Smooth muscle cell (in vitro differentiated cells): ENCODE measurements around the gene FASTK. TPM values are rescaled to one million over a fixed set of nuclear protein-coding genes. Genes with fewer than 3 reads are reported as not detected.

Experiments used
- DNase-seq: peaks from one replicate; lab custom pipeline; 2025; ENCODE audit not compliant: unreplicated experiment; lab: John Stamatoyannopoulos, UW
- H2AFZ ChIP-seq: fragments of 200-600 bp; sonication (generic); 2 replicates; pipeline ENCODE4 v1.6.0; 2016; ENCODE audit warnings: antibody characterized with exemption, low read depth, mild to moderate bottlenecking
- H3F3A ChIP-seq: fragments of 200-600 bp; sonication (generic); 2 replicates; pipeline ENCODE4 v1.6.0; 2017; ENCODE audit warnings: antibody characterized with exemption, low read depth
- H3K27ac ChIP-seq: fragments of 200-600 bp; sonication (generic); 2 replicates; pipeline ENCODE4 v1.5.1; 2016; ENCODE audit warnings: low read depth, mild to moderate bottlenecking
- H3K27me3 ChIP-seq: fragments of 200-600 bp; sonication (generic); 2 replicates; pipeline ENCODE4 v1.6.1; 2016; ENCODE audit warnings: low read depth, mild to moderate bottlenecking
- H3K36me3 ChIP-seq: fragments of 200-600 bp; sonication (generic); 2 replicates; pipeline ENCODE4 v1.5.1; 2016; ENCODE audit warnings: low read depth
- H3K4me1 ChIP-seq: fragments of 200-600 bp; sonication (generic); 2 replicates; pipeline ENCODE4 v1.5.1; 2016; ENCODE audit warnings: low read depth
- H3K4me2 ChIP-seq: fragments of 200-600 bp; sonication (generic); 2 replicates; pipeline ENCODE4 v1.6.0; 2016; ENCODE audit warnings: mild to moderate bottlenecking
- H3K4me3 ChIP-seq: fragments of 200-600 bp; sonication (generic); 2 replicates; pipeline ENCODE4 v1.5.1; 2016; ENCODE audit warnings: mild to moderate bottlenecking
- H3K79me2 ChIP-seq: fragments of 200-600 bp; sonication (generic); 2 replicates; pipeline ENCODE4 v1.6.0; 2016; ENCODE audit warnings: low read depth, mild to moderate bottlenecking
- H3K9ac ChIP-seq: fragments of 200-600 bp; sonication (generic); 2 replicates; pipeline ENCODE4 v1.6.0; 2016; ENCODE audit warnings: low read depth
- H3K9me3 ChIP-seq: fragments of 200-600 bp; sonication (generic); replicated peaks from 2 replicates; pipeline ENCODE4 v1.5.1; 2016; ENCODE audit warnings: low read depth
- H4K20me1 ChIP-seq: fragments of 200-600 bp; sonication (generic); 2 replicates; pipeline ENCODE4 v1.6.0; 2016; ENCODE audit warnings: low read depth
- CTCF ChIP-seq: fragments of 200-600 bp; sonication (generic); IDR thresholded peaks from 2 replicates; pipeline ENCODE4 v1.5.1; 2017; ENCODE audit warnings: borderline replicate concordance, mild to moderate bottlenecking, antibody characterized with exemption; ENCODE audit not compliant: insufficient read depth, poor library complexity, severe bottlenecking
- whole genome bisulfite sequencing: methylation state at CpG from one replicate; pipeline ENCODE4 v1.1.7; 2016; ENCODE audit warnings: low lambda C conversion rate; 5-methylcytosine and 5-hydroxymethylcytosine counted together
- polyA plus RNA-seq: library from polyadenylated mRNA; unstranded; fragments of >200 nt; fragmentation: Nextera tagmentation; extraction: Ambion mirVana; gene quantifications from 2 replicates; pipeline ENCODE4 v1.2.1, GENCODE V29; 2016
- total RNA-seq: library from RNA; depleted of rRNA; stranded (reverse); fragments of >200 nt; gene quantifications from 2 replicates; pipeline ENCODE4 v1.2.3, GENCODE V29; 2014

FASTK gene
- total and polyA plus RNA-seq, 2 experiments from 2014 or later, result 100 to 177 TPM

DNA sequence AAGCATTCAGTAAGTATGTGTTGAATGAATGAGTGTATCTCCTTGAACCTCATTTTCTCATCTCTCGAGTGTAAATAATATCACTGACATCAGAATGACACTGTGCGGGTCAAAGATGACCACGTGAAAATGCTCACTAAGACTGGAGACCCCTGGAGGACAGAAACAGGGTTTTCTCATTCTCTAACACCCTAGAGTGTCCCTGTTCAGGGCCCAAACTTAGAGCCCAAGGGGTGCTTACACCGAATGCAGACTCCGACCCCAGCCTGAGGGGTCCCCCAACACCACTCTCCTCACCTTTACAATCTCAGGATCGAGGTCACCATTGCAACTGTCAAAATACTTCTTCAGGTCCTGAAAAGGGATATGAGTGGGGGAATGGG, 24.3 kb downstream of the FASTK start:
- H2AFZ ChIP-seq, result no peak overlapping the region
- H3K36me3 ChIP-seq, result no peaks in the 10 kb centered on the region
- no peak for TF ChIP-seq CTCF
- peaks cover 13% of the 10 kb centered on the region for H3K79me2 ChIP-seq
- no peaks in the 10 kb centered on the region for H3F3A ChIP-seq
- no peak overlapping the region for H3K9ac ChIP-seq
- peaks cover 20% of the 10 kb centered on the region for H4K20me1 ChIP-seq
- no peaks in the 10 kb centered on the region for H3K27me3 ChIP-seq
- H3K4me1 ChIP-seq, result peaks cover 20% of the 10 kb centered on the region
- H3K4me3 ChIP-seq, result no peak overlapping the region
- WGBS, result 90% methylated on average over 6 of the region's 6 CpGs
- H3K9me3 ChIP-seq, result no peaks in the 10 kb centered on the region
- H3K27ac ChIP-seq, result no peak overlapping the region
- no peak for DNase-seq
- H3K4me2 ChIP-seq, result peak overlapping the region; percentile 94

- H3K27me3 ChIP-seq, result no peaks in the 10 kb centered on the region
- H3K79me2 ChIP-seq, result no peaks in the 10 kb centered on the region
- no peak overlapping the region for H3K4me2 ChIP-seq
- 88% methylated on average over 8 of the region's 8 CpGs for WGBS
- DNase-seq, result no peak
- no peak overlapping the region for H3K27ac ChIP-seq
- no peak for TF ChIP-seq CTCF
- H3K36me3 ChIP-seq, result no peaks in the 10 kb centered on the region
- H2AFZ ChIP-seq, result no peak overlapping the region
- H3K4me1 ChIP-seq, result peaks cover 11% of the 10 kb centered on the region
- peaks cover 8% of the 10 kb centered on the region for H4K20me1 ChIP-seq
- H3K9ac ChIP-seq, result no peak overlapping the region
- no peaks in the 10 kb centered on the region for H3K9me3 ChIP-seq
- no peak overlapping the region for H3K4me3 ChIP-seq
- H3F3A ChIP-seq, result no peaks in the 10 kb centered on the region
These were observed 26.9 kb downstream of the FASTK start for GRCh38 chr7:151053751-151054150.

DNA sequence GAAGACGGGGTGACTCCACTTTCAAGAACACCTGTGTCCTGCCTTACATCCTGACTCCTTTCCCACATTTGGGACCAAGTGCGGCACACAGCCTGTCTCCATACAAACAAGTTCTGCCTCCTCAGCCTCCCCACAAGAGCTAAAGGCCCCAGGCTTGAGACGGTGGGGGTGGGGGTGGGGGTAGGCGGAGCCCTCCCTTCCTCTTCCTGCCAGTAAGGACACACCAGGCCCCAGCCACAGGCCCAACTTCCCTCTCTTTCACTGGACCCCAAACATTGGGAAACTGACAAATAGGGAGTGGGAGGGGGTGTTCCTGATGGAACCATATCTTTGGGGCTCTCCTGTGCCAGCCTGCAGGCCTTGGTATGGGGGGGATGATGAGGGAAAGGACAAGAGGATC, 27.5 kb downstream of the FASTK start:
- H3K4me1 ChIP-seq, result peaks cover 7% of the 10 kb centered on the region
- no peaks in the 10 kb centered on the region for H3K27me3 ChIP-seq
- peaks cover 8% of the 10 kb centered on the region for H4K20me1 ChIP-seq
- DNase-seq, result no peak
- no peak overlapping the region for H3K4me3 ChIP-seq
- H3K27ac ChIP-seq, result no peak overlapping the region
- H3K4me2 ChIP-seq, result no peak overlapping the region
- no peaks in the 10 kb centered on the region for H3K79me2 ChIP-seq
- 73% methylated on average over 4 of the region's 4 CpGs for WGBS
- TF ChIP-seq CTCF, result no peak
- H3K9ac ChIP-seq, result no peak overlapping the region
- H3K9me3 ChIP-seq, result no peaks in the 10 kb centered on the region
- no peaks in the 10 kb centered on the region for H3F3A ChIP-seq
- no peaks in the 10 kb centered on the region for H3K36me3 ChIP-seq
- H2AFZ ChIP-seq, result no peak overlapping the region

- Histone ChIP-seq H3K4me1 (no peaks in the 10 kb centered on the region), H3K9me3 (no peaks in the 10 kb centered on the region), H3K4me2 (peak overlapping the region; percentile 82), H3K79me2 (no peaks in the 10 kb centered on the region), H3F3A (no peaks in the 10 kb centered on the region), H3K4me3 (peak overlapping the region; percentile 29), H3K27me3 (no peaks in the 10 kb centered on the region), H2AFZ (no peak overlapping the region), H3K9ac (no peak overlapping the region), H3K36me3 (no peaks in the 10 kb centered on the region), H4K20me1 (peaks cover 8% of the 10 kb centered on the region), H3K27ac (no peak overlapping the region)
- no peak for TF ChIP-seq CTCF
- peak; percentile 56 for DNase-seq
- 2% methylated on average over 35 of the region's 50 CpGs for WGBS
These were observed 29.5 kb downstream of the FASTK start for GRCh38 chr7:151051108-151051507.
